Measurements from ENCODE around the gene IFNL1.

The IFNL1 gene

GRCh38 chr19:39276740-39277139, 19.5 kb upstream of the IFNL1 start:
- H3K4me3 ChIP-seq (ENCODE audit: low read length), result no peak overlapping the region
- no peak for DNase-seq (ENCODE audit: low read depth)
- no peak for TF ChIP-seq CTCF (conservative IDR thresholded peaks at IDR 0.05; ENCODE audit: low read length)

- no peak for DNase-seq (ENCODE audit: low read depth)
- no peak overlapping the region for H3K4me3 ChIP-seq (ENCODE audit: low read length)
- TF ChIP-seq CTCF (conservative IDR thresholded peaks at IDR 0.05; ENCODE audit: low read length), result no peak
These were observed 18.6 kb upstream of the IFNL1 start for GRCh38 chr19:39277598-39277997.

GRCh38 chr19:39282021-39282420, 14.2 kb upstream of the IFNL1 start:
- no peak for TF ChIP-seq CTCF (conservative IDR thresholded peaks at IDR 0.05; ENCODE audit: low read length)
- DNase-seq (ENCODE audit: low read depth), result no peak
- H3K4me3 ChIP-seq (ENCODE audit: low read length), result no peak overlapping the region

- DNase-seq (ENCODE audit: low read depth), result no peak
- no peak overlapping the region for H3K4me3 ChIP-seq (ENCODE audit: low read length)
- TF ChIP-seq CTCF (conservative IDR thresholded peaks at IDR 0.05; ENCODE audit: low read length), result no peak
These were observed 12.2 kb upstream of the IFNL1 start for GRCh38 chr19:39284032-39284431.

GRCh38 chr19:39293394-39293793, 2.8 kb upstream of the IFNL1 start:
- DNase-seq (ENCODE audit: low read depth), result no peak
- TF ChIP-seq CTCF (conservative IDR thresholded peaks at IDR 0.05; ENCODE audit: low read length), result no peak
- H3K4me3 ChIP-seq (ENCODE audit: low read length), result no peak overlapping the region

- DNase-seq (ENCODE audit: low read depth), result no peak
- no peak for TF ChIP-seq CTCF (conservative IDR thresholded peaks at IDR 0.05; ENCODE audit: low read length)
- no peak overlapping the region for H3K4me3 ChIP-seq (ENCODE audit: low read length)
These were observed 699 bp downstream of the IFNL1 start for GRCh38 chr19:39296906-39297305.

- no peak for TF ChIP-seq CTCF (conservative IDR thresholded peaks at IDR 0.05; ENCODE audit: low read length)
- DNase-seq (ENCODE audit: low read depth), result no peak
- H3K4me3 ChIP-seq (ENCODE audit: low read length), result no peak overlapping the region
These were observed 1.9 kb downstream of the IFNL1 start for GRCh38 chr19:39297931-39298634.
